Measurements from ENCODE around the gene SPTBN1. TPM values are rescaled to one million over a fixed set of nuclear protein-coding genes. Genes with fewer than 3 reads are reported as not detected.

The SPTBN1 gene
- total RNA-seq, 4 donors from 2014 or later: 353 to 606 (median 498) TPM

DNA sequence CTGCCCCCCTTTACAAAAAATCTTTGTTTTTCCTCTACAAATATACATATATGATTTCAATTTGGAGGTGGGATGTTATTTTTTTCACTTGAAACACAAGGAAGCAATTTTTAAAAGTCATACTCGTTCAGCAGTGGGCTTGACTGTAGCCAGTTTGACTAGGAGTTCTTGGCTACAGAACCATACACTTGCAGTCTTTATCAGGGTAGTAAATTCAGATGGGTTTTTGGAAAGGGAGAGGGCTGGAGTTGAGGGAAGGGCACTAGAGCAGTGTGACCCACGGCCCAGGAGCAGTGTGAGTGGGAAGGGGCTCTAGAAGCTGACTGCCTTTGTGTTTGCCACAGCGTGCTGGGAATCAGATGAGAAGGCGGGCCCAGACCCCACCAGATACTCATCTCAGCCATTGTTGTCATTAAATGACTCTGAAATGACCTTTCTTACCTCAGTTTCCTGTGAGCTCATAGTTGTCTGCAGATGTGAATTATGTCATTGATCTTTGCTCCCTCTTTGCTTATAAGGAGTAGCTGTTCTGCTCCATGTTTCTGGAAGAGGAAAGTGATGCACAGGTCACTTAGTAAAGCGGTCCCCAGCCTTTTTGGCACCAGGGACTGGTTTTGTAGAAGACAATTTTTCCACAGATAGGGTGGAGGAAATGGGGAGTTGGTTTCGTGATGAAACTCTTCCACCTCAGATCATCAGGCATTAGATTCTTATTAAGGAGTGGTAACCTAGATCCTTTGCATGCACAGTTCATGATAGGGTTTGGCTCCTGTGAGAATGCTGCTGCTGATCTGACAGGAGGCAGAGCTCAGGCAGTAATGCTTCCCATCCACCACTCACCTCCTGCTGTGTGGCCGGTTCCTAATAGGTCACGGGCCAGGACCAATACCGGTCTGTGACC is 116.8 kb downstream of the SPTBN1 start:
- no peak for ATAC-seq
- TF ChIP-seq EP300 (IDR thresholded peaks at IDR 0.05): no peak
- TF ChIP-seq, protein P1, sequence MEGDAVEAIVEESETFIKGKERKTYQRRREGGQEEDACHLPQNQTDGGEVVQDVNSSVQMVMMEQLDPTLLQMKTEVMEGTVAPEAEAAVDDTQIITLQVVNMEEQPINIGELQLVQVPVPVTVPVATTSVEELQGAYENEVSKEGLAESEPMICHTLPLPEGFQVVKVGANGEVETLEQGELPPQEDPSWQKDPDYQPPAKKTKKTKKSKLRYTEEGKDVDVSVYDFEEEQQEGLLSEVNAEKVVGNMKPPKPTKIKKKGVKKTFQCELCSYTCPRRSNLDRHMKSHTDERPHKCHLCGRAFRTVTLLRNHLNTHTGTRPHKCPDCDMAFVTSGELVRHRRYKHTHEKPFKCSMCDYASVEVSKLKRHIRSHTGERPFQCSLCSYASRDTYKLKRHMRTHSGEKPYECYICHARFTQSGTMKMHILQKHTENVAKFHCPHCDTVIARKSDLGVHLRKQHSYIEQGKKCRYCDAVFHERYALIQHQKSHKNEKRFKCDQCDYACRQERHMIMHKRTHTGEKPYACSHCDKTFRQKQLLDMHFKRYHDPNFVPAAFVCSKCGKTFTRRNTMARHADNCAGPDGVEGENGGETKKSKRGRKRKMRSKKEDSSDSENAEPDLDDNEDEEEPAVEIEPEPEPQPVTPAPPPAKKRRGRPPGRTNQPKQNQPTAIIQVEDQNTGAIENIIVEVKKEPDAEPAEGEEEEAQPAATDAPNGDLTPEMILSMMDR (IDR thresholded peaks at IDR 0.05): no peak
- TF ChIP-seq POLR2AphosphoS5 (IDR thresholded peaks at IDR 0.05): no peak
- no peak for TF ChIP-seq POLR2A (IDR thresholded peaks at IDR 0.05)

DNA sequence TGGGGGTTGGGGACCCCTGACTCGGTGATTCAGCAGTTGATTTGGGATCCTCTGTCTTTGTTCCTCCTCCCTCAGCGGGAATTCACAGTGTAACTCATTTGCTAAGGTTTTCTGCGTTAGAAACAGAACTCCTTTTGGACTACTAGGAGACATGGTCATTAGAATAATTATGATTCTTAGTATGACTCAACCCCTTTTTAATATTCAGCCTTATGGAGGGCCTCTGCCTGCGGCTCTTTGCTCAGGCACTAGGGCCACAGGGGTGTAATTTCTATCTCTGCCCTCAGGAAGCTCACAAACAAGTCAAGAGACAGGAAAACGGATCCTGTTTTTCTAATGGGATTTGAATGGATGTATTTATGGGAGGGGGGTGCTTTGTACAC is 117.4 kb downstream of the SPTBN1 start:
- H3K27ac ChIP-seq: peak overlapping the region in 3 of 4 donors; percentile 21 to 65 (median 55)
- WGBS, 2 donors (ENCODE audit: low coverage in 1 of 2): 55 to 88% methylated on average over 2 of the region's 5 CpGs
- TF ChIP-seq EP300 (IDR thresholded peaks at IDR 0.05): no peak
- TF ChIP-seq POLR2AphosphoS5 (IDR thresholded peaks at IDR 0.05): no peak
- TF ChIP-seq POLR2A (IDR thresholded peaks at IDR 0.05): no peak
- TF ChIP-seq, protein P1 (IDR thresholded peaks at IDR 0.05): no peak
- no peaks in the 10 kb centered on the region for H3K36me3 ChIP-seq
- ATAC-seq: no peak
- no peak overlapping the region for H3K4me3 ChIP-seq
- peaks cover 31 to 100% (median 73%) of the 10 kb centered on the region in 3 donors for H3K4me1 ChIP-seq
- no peaks in the 10 kb centered on the region for H3K9me3 ChIP-seq
- no peaks in the 10 kb centered on the region for H3K27me3 ChIP-seq

More for the DNA sequence above, 116.8 kb downstream of the SPTBN1 start:
- Histone ChIP-seq H3K4me1 (peaks cover 26 to 97% (median 67%) of the 10 kb centered on the region in 3 donors), H3K36me3 (no peaks in the 10 kb centered on the region), H3K4me3 (no peak overlapping the region), H3K27me3 (no peaks in the 10 kb centered on the region), H3K9me3 (no peaks in the 10 kb centered on the region), H3K27ac (peak overlapping the region in 3 of 4 donors; percentile 54 to 65 (median 55))
- 54 to 60% methylated on average over 3 to 6 of the region's 9 CpGs for WGBS, 2 donors (ENCODE audit: low coverage in 1 of 2)

DNA sequence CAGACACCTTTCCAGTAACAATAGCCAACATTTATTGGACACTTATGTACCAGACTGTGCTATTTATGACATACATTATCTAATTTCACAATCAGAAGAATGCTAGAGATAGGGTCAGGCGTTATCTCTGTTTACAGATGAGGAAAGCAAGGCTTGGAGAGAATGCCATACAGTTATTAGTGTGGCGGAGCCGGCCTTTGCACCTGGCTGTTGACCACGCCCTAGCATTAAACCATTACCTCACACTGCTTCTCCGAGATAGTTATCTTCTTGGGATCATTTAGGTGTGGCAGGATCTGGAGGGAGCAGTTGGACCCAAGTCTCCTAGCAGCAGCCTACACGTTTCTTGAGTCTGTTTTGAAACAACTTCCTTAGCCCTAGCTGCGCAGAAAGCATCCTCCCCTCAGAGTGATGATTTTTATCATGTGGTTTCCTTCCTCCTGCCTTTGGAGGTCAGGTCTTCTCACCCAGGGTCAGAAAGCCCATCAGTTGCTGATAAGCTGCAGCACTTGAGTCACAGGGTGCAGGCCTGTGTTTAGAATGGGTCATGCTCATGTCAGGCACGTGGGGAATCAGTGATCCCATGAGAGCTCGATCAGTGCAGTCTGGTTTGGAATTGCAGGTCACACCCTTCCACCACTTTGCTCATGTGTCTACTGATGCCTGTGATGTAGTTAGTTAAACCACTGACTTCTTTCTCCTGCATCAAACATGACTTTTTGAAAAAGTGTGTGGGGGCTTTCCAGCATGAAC is 118.2 kb downstream of the SPTBN1 start:
- peak overlapping the region in 3 of 4 donors; percentile 21 to 65 (median 55) for H3K27ac ChIP-seq
- TF ChIP-seq, protein P1 (IDR thresholded peaks at IDR 0.05): no peak
- TF ChIP-seq EP300 (IDR thresholded peaks at IDR 0.05): no peak
- H3K36me3 ChIP-seq: no peaks in the 10 kb centered on the region
- H3K9me3 ChIP-seq: no peaks in the 10 kb centered on the region
- ATAC-seq: peak; percentile 35
- WGBS, 2 donors (ENCODE audit: low coverage in 1 of 2): 48 to 70% methylated on average over 3 to 7 of the region's 9 CpGs
- H3K27me3 ChIP-seq: no peaks in the 10 kb centered on the region
- H3K4me3 ChIP-seq: no peak overlapping the region
- peaks cover 25 to 100% (median 75%) of the 10 kb centered on the region in 3 donors for H3K4me1 ChIP-seq

DNA sequence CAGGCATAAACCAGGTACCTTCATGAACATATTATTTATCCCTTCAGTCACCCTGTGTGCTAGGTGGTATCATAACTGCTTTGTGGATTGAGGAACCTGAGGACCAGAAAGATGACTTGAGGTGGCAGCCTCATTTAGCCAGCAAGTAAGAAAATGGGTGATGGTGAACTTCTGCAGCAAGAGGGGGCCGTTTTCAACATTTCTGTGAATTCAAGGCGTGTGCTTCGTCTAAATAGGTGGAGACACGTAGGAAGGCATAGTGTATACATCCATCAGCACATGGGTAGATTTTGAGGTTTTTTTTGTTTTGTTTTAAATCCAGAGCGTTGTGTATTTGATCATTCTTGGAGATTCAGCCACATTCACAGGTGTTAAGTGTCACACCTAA is 118.7 kb downstream of the SPTBN1 start:
- peak overlapping the region in 2 of 4 donors; percentile 55 to 65 for H3K27ac ChIP-seq
- no peaks in the 10 kb centered on the region for H3K9me3 ChIP-seq
- no peaks in the 10 kb centered on the region for H3K36me3 ChIP-seq
- H3K27me3 ChIP-seq: no peaks in the 10 kb centered on the region
- TF ChIP-seq POLR2AphosphoS5 (IDR thresholded peaks at IDR 0.05): no peak
- TF ChIP-seq EP300 (IDR thresholded peaks at IDR 0.05): no peak
- TF ChIP-seq POLR2A (IDR thresholded peaks at IDR 0.05): no peak
- TF ChIP-seq, protein P1 (IDR thresholded peaks at IDR 0.05): no peak
- peaks cover 25 to 100% (median 75%) of the 10 kb centered on the region in 3 donors for H3K4me1 ChIP-seq
- ATAC-seq: no peak
- no peak overlapping the region for H3K4me3 ChIP-seq
- 83 to 86% methylated on average over 5 of the region's 5 CpGs for WGBS, 2 donors (ENCODE audit: low coverage in 1 of 2)

Data from gastroesophageal sphincter (tissue), 4 donors.